ENCODE results near the gene KCNQ1OT1. TPM values are rescaled to one million over a fixed set of nuclear protein-coding genes. Genes with fewer than 3 reads are reported as not detected.
"Not testable (repeated sequence)": the region's sequence is repeated elsewhere in the genome, so short reads cannot be mapped to it uniquely, and the experiment has no call there.

KCNQ1OT1 gene
- total and polyA plus RNA-seq, 12 donors = 0.01 to 0.73 (median 0.43) TPM

GRCh38 chr11:2645779-2646118 lies 54.0 kb downstream of the KCNQ1OT1 start:
- no peak for DNase-seq
- no peak for ATAC-seq
- H3K9me3 ChIP-seq = peaks cover 0 to 100% (median 81%) of the 10 kb centered on the region in 11 donors
- H3K36me3 ChIP-seq = peaks cover 0 to 12% (median 0%) of the 10 kb centered on the region in 9 donors
- TF ChIP-seq CTCF (IDR thresholded peaks at IDR 0.05) = no peak
- H3K4me1 ChIP-seq = no peaks in the 10 kb centered on the region
- H3K4me3 ChIP-seq = no peak overlapping the region
- H3K27me3 ChIP-seq = no peaks in the 10 kb centered on the region
- 92 to 93% methylated on average over 1 of the region's 1 CpG for WGBS, 2 donors
- H3K27ac ChIP-seq = no peak overlapping the region
- intact Hi-C loops (cut with DNase I) = no loop called here

- DNase-seq (no peak), ATAC-seq (peak in 1 of 8 donors; percentile 41)
- Histone ChIP-seq H3K9me3 (peaks cover 0 to 100% (median 79%) of the 10 kb centered on the region in 11 donors), H3K4me1 (no peaks in the 10 kb centered on the region), H3K27ac (no peak overlapping the region), H3K4me3 (no peak overlapping the region), H3K36me3 (peaks cover 0 to 12% (median 0%) of the 10 kb centered on the region in 9 donors), H3K27me3 (no peaks in the 10 kb centered on the region)
- WGBS, 2 donors = 95 to 96% methylated on average over 4 of the region's 4 CpGs
- TF ChIP-seq CTCF (IDR thresholded peaks at IDR 0.05) = no peak
- intact Hi-C loops (cut with DNase I) = no loop called here
Measured at GRCh38 chr11:2644844-2645778, 54.7 kb downstream of the KCNQ1OT1 start.

GRCh38 chr11:2643746-2644145 lies 56.0 kb downstream of the KCNQ1OT1 start:
- H3K27me3 ChIP-seq = no peaks in the 10 kb centered on the region
- intact Hi-C loops (cut with DNase I) = no loop called here
- no peak overlapping the region for H3K4me3 ChIP-seq
- no peak for ATAC-seq
- no peak for TF ChIP-seq CTCF (IDR thresholded peaks at IDR 0.05)
- no peaks in the 10 kb centered on the region for H3K4me1 ChIP-seq
- no peak for DNase-seq
- H3K27ac ChIP-seq = no peak overlapping the region
- WGBS, 2 donors = 91 to 92% methylated on average over 3 of the region's 3 CpGs
- H3K36me3 ChIP-seq = peaks cover 0 to 12% (median 0%) of the 10 kb centered on the region in 9 donors
- peaks cover 0 to 100% (median 73%) of the 10 kb centered on the region in 11 donors for H3K9me3 ChIP-seq

- intact Hi-C loops (cut with DNase I) = no loop called here
- WGBS, 2 donors = 81 to 89% methylated on average over 1 of the region's 1 CpG
Measured at GRCh38 chr11:2641623-2642022, 58.2 kb downstream of the KCNQ1OT1 start.

GRCh38 chr11:2639763-2640162 lies 60.0 kb downstream of the KCNQ1OT1 start:
- Histone ChIP-seq H3K9me3 (peaks cover 0 to 89% (median 51%) of the 10 kb centered on the region in 11 donors), H3K36me3 (peaks cover 0 to 12% (median 0%) of the 10 kb centered on the region in 9 donors)
- H3K27me3 ChIP-seq; DNase-seq; H3K27ac ChIP-seq; H3K4me1 ChIP-seq; ATAC-seq; intact Hi-C loops (cut with DNase I); H3K4me3 ChIP-seq: not testable (repeated sequence)
- WGBS, 2 donors = 89 to 96% methylated on average over 13 of the region's 13 CpGs

More at GRCh38 chr11:2641623-2642022, 58.2 kb downstream of the KCNQ1OT1 start:
- DNase-seq = no peak
- Histone ChIP-seq H3K36me3 (peaks cover 0 to 12% (median 0%) of the 10 kb centered on the region in 9 donors), H3K27me3 (no peaks in the 10 kb centered on the region), H3K9me3 (peaks cover 0 to 99% (median 63%) of the 10 kb centered on the region in 11 donors), H3K27ac (no peak overlapping the region), H3K4me1 (no peaks in the 10 kb centered on the region), H3K4me3 (no peak overlapping the region)
- no peak for ATAC-seq
- TF ChIP-seq CTCF (IDR thresholded peaks at IDR 0.05) = no peak

Data from heart right ventricle (tissue), 16 donors.